Measurements from ENCODE around the gene PNCK.

The PNCK gene

GRCh38 chrX:153657161-153657560 is 16.5 kb downstream of the PNCK start:
- no peak for DNase-seq

GRCh38 chrX:153653556-153653955 is 20.1 kb downstream of the PNCK start:
- DNase-seq, result no peak

- DNase-seq, result no peak
These were observed 22.0 kb downstream of the PNCK start for GRCh38 chrX:153651540-153652079.

- DNase-seq, result no peak
These were observed 22.7 kb downstream of the PNCK start for GRCh38 chrX:153650959-153651358.

- DNase-seq, result no peak
These were observed 23.5 kb downstream of the PNCK start for GRCh38 chrX:153649915-153650782.

GRCh38 chrX:153649178-153649914 is 24.3 kb downstream of the PNCK start:
- peak in 3 of 5 experiments; percentile 9 to 39 (median 28) for DNase-seq

- no peak for DNase-seq
These were observed 25.0 kb downstream of the PNCK start for GRCh38 chrX:153648358-153649177.

- no peak for DNase-seq
These were observed 25.9 kb downstream of the PNCK start for GRCh38 chrX:153647461-153648357.

GRCh38 chrX:153646620-153647373 is 26.8 kb downstream of the PNCK start, which contains the start of gene DUSP9:
Gene DUSP9 (plus strand): TSS chrX:153647203. CDS start chrX:153647954, 751 bp downstream.
- DNase-seq, result no peak

- DNase-seq, result no peak
These were observed 27.6 kb downstream of the PNCK start for GRCh38 chrX:153645921-153646488.

GRCh38 chrX:153645151-153645550 is 28.5 kb downstream of the PNCK start:
- no peak for DNase-seq

GRCh38 chrX:153644356-153645125 is 29.1 kb downstream of the PNCK start:
- no peak for DNase-seq

- peak in 1 of 5 experiments; percentile 13 for DNase-seq
These were observed 29.9 kb downstream of the PNCK start for GRCh38 chrX:153643431-153644351.

GRCh38 chrX:153642655-153643430 is 30.8 kb downstream of the PNCK start:
- no peak for DNase-seq

GRCh38 chrX:153642051-153642654 is 31.5 kb downstream of the PNCK start:
- no peak for DNase-seq

- DNase-seq, result no peak
These were observed 32.0 kb downstream of the PNCK start for GRCh38 chrX:153641627-153642026.
